PC-9 (cell line): ENCODE results near the gene SYT8. TPM values are rescaled to one million over a fixed set of nuclear protein-coding genes. Genes with fewer than 3 reads are reported as not detected.

Experiments used
- BruUV-seq: library from RNA; stranded (reverse); fragments of 400-500 nt; replicated peaks from 2 replicates; lab custom pipeline; 2021; lab: Mats Ljungman, UMichigan
- CTCF ChIA-PET: fragments of 300-600 bp; sonication (Branson Sonifier 250); formaldehyde crosslinking; loops from one replicate; lab custom pipeline; 2022; ENCODE audit warnings: antibody characterized with exemption; lab: Charles Lee
- POLR2A ChIA-PET: fragments of 300-600 bp; sonication (Branson Sonifier 250); formaldehyde crosslinking; loops from one replicate; lab custom pipeline; 2022; ENCODE audit warnings: antibody characterized with exemption; ENCODE audit not compliant: unreplicated experiment; lab: Charles Lee
- DNase-seq, 2 experiments: peaks; one replicate each; pipeline versions ENCODE4 v3.0.0 to v3.0.0-alpha.2; 2015 to 2022; ENCODE audit warnings: mixed read lengths in 1 of 2
- H2AFZ ChIP-seq: fragments of 200-600 bp; sonication (generic); 2 replicates; pipeline ENCODE4 v1.8.1; 2017; ENCODE audit warnings: antibody characterized with exemption
- H3F3A ChIP-seq: fragments of 200-600 bp; sonication (generic); 2 replicates; pipeline ENCODE4 v1.8.1; 2017; ENCODE audit warnings: antibody characterized with exemption, mild to moderate bottlenecking, low read depth; ENCODE audit not compliant: insufficient read depth
- H3K27ac ChIP-seq: fragments of 200-600 bp; sonication (generic); 2 replicates; pipeline ENCODE4 v1.6.1; 2016; ENCODE audit warnings: mixed run types
- H3K27me3 ChIP-seq: fragments of 200-600 bp; sonication (generic); 2 replicates; pipeline ENCODE4 v1.6.1; 2016; ENCODE audit warnings: low read depth, mixed run types; ENCODE audit not compliant: insufficient read depth
- H3K36me3 ChIP-seq: fragments of 200-600 bp; sonication (generic); 2 replicates; pipeline ENCODE4 v1.6.1; 2016; ENCODE audit warnings: low read depth, mixed run types
- H3K4me1 ChIP-seq: fragments of 200-600 bp; sonication (generic); replicated peaks from 2 replicates; pipeline ENCODE4 v1.6.1; 2016; ENCODE audit warnings: mixed run types; ENCODE audit not compliant: insufficient read depth
- H3K4me2 ChIP-seq: fragments of 200-600 bp; sonication (generic); 2 replicates; pipeline ENCODE4 v1.6.1; 2017; ENCODE audit warnings: mixed run types
- H3K4me3 ChIP-seq: fragments of 200-600 bp; sonication (generic); 2 replicates; pipeline ENCODE4 v1.6.1; 2016; ENCODE audit warnings: mixed run types
- H3K79me2 ChIP-seq: fragments of 200-600 bp; sonication (generic); 2 replicates; pipeline ENCODE4 v1.6.1; 2017; ENCODE audit warnings: low read depth, mixed run types
- H3K9me2 ChIP-seq: fragments of 200-600 bp; sonication (generic); 2 replicates; pipeline ENCODE4 v1.8.1; 2017; ENCODE audit warnings: mild to moderate bottlenecking; ENCODE audit not compliant: insufficient read depth
- H3K9me3 ChIP-seq: fragments of 200-600 bp; sonication (generic); 2 replicates; pipeline ENCODE4 v1.8.1; 2016; ENCODE audit warnings: low read depth; ENCODE audit not compliant: insufficient read depth
- H4K20me1 ChIP-seq: fragments of 200-600 bp; sonication (generic); 2 replicates; pipeline ENCODE4 v1.8.1; 2017; ENCODE audit not compliant: insufficient read depth
- CTCF ChIP-seq: fragments of 200-600 bp; sonication (generic); conservative IDR thresholded peaks from 2 replicates; pipeline ENCODE4 v1.6.1; 2017; ENCODE audit warnings: mixed run types, antibody characterized with exemption, mild to moderate bottlenecking, moderate library complexity
- EZH2 ChIP-seq: fragments of 200-600 bp; sonication (generic); IDR thresholded peaks from 2 replicates; pipeline ENCODE4 v1.8.0; 2017; ENCODE audit warnings: antibody characterized with exemption, low read depth
- intact Hi-C: fragments of 100-400 bp; cut with micrococcal nuclease; formaldehyde crosslinking; loops from one replicate; pipeline ENCODE4 v1.10.0; 2022; ENCODE audit not compliant: unreplicated experiment
- total RNA-seq: library from RNA; stranded (reverse); gene quantifications from 2 replicates; pipeline ENCODE4 v1.2.3, GENCODE V29; 2021

The SYT8 gene
- total RNA-seq, 1 experiment from 2014 or later = 8.9 TPM

- Histone ChIP-seq H3F3A (no peaks in the 10 kb centered on the region; the same call in 1 of the 2 replicates), H3K27ac (no peak overlapping the region), H3K79me2 (no peaks in the 10 kb centered on the region), H2AFZ (no peak overlapping the region), H3K4me1 (peaks cover 61% of the 10 kb centered on the region), H3K27me3 (no peaks in the 10 kb centered on the region), H4K20me1 (no peaks in the 10 kb centered on the region), H3K4me3 (no peak overlapping the region), H3K9me3 (no peaks in the 10 kb centered on the region), H3K9me2 (no peaks in the 10 kb centered on the region), H3K4me2 (0 out of 2 replicates have a peak overlapping the region, but pooled peaks have one; percentile 64), H3K36me3 (no peaks in the 10 kb centered on the region)
- TF ChIP-seq EZH2 = no peak
- BruUV-seq = no TSS peak
- ChIA-PET CTCF (no interaction called here), POLR2A (no interaction called here)
- DNase-seq = no peak
- intact Hi-C loops = loop anchor here (1.0 to 10.0 kb wide), 2 partner anchors 68 to 283 kb away; no protein-coding TSS in a partner anchor
Measured at GRCh38 chr11:1827931-1828330, 6.9 kb upstream of the SYT8 start.

- CTCF ChIA-PET = no interaction called here
- no peaks in the 10 kb centered on the region for H3K27me3 ChIP-seq
- POLR2A ChIA-PET = no interaction called here
- no peaks in the 10 kb centered on the region for H3K79me2 ChIP-seq
- no peaks in the 10 kb centered on the region for H3K36me3 ChIP-seq
- TF ChIP-seq CTCF (no peak), EZH2 (no peak)
- peak overlapping the region; percentile 64 for H3K4me2 ChIP-seq
- H4K20me1 ChIP-seq = no peaks in the 10 kb centered on the region
- H3K27ac ChIP-seq = no peak overlapping the region
- no peak overlapping the region for H2AFZ ChIP-seq
- no peaks in the 10 kb centered on the region for H3K9me3 ChIP-seq
- no peaks in the 10 kb centered on the region; the same call in 1 of the 2 replicates for H3F3A ChIP-seq
- peaks cover 67% of the 10 kb centered on the region for H3K4me1 ChIP-seq
- DNase-seq = no peak
- no TSS peak for BruUV-seq
- intact Hi-C loops = loop anchor here (10.0 kb wide), 1 partner anchor 284 kb away; no protein-coding TSS in a partner anchor
- H3K4me3 ChIP-seq = no peak overlapping the region
- H3K9me2 ChIP-seq = no peaks in the 10 kb centered on the region
Measured at GRCh38 chr11:1828542-1828941, 6.2 kb upstream of the SYT8 start.

- Histone ChIP-seq H3K9me3 (no peaks in the 10 kb centered on the region), H3K9me2 (no peaks in the 10 kb centered on the region), H3K4me1 (peaks cover 72% of the 10 kb centered on the region), H3K27me3 (no peaks in the 10 kb centered on the region), H3K79me2 (no peaks in the 10 kb centered on the region), H3K27ac (no peak overlapping the region), H3K36me3 (no peaks in the 10 kb centered on the region), H4K20me1 (no peaks in the 10 kb centered on the region), H3K4me3 (no peak overlapping the region), H3F3A (no peaks in the 10 kb centered on the region; the same call in 1 of the 2 replicates), H2AFZ (no peak overlapping the region), H3K4me2 (peak overlapping the region; percentile 64)
- BruUV-seq = no TSS peak
- intact Hi-C loops = loop anchor here (10.0 kb wide), 1 partner anchor 284 kb away; no protein-coding TSS in a partner anchor
- ChIA-PET CTCF (no interaction called here), POLR2A (no interaction called here)
- peak; percentile 72 to 78 for DNase-seq
- no peak for TF ChIP-seq EZH2
Measured at GRCh38 chr11:1829039-1829820, 5.6 kb upstream of the SYT8 start.

GRCh38 chr11:1830004-1830321 lies 4.8 kb upstream of the SYT8 start:
- Histone ChIP-seq H3K9me2 (no peaks in the 10 kb centered on the region), H3K79me2 (no peaks in the 10 kb centered on the region), H3K27ac (no peak overlapping the region), H2AFZ (no peak overlapping the region), H3K9me3 (no peaks in the 10 kb centered on the region), H3K36me3 (no peaks in the 10 kb centered on the region), H4K20me1 (no peaks in the 10 kb centered on the region), H3F3A (no peaks in the 10 kb centered on the region; the same call in 1 of the 2 replicates), H3K4me1 (peaks cover 80% of the 10 kb centered on the region), H3K4me3 (no peak overlapping the region), H3K4me2 (no peak overlapping the region), H3K27me3 (no peaks in the 10 kb centered on the region)
- POLR2A ChIA-PET = interaction anchor here (0.5 to 0.7 kb wide), 2 partner anchors 67 to 476 kb away, joined by 3 to 5 read pairs; no protein-coding TSS in a partner anchor
- TF ChIP-seq EZH2 = no peak
- TF ChIP-seq CTCF = no peak
- no peak for DNase-seq
- no TSS peak for BruUV-seq
- intact Hi-C loops = no loop called here
- CTCF ChIA-PET = interaction anchor here (1.6 kb wide), 2 partner anchors 136 to 177 kb away, joined by 3 to 6 read pairs; no protein-coding TSS in a partner anchor
